Measurements from ENCODE around the gene GNB4. TPM values are rescaled to one million over a fixed set of nuclear protein-coding genes. Genes with fewer than 3 reads are reported as not detected.
A peak's percentile ranks its signal among the peaks of the same experiment; 100 is the strongest.

Gene GNB4
- total and polyA plus RNA-seq, 10 of the 15 experiments (the other 5 are each of a cell fraction or from before 2014, with no cell fraction given) = 0.14 to 3.4 (median 1.8) TPM

DNA sequence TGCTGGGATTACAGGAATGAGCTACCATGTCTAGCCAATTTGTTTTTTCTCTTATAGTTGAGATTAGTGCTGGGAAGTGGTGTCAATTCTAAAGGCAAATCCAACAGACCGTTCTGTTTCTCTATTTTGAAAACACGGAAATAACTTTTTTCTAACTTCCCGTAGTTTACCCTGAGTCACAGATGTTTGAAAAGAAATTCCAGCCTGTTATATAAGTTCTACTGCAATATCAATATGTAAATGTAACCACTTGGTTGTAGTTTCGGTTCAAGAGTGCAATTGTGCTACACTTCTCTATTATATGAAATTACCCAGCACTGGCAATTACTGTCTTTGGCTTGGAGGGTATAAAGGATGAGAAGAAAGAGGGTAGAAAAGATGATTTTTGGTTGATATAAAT is 22.3 kb upstream of the GNB4 start:
- ATAC-seq = peak; percentile 26; the same call in 2 of the 3 replicates
- TF ChIP-seq, protein P1, sequence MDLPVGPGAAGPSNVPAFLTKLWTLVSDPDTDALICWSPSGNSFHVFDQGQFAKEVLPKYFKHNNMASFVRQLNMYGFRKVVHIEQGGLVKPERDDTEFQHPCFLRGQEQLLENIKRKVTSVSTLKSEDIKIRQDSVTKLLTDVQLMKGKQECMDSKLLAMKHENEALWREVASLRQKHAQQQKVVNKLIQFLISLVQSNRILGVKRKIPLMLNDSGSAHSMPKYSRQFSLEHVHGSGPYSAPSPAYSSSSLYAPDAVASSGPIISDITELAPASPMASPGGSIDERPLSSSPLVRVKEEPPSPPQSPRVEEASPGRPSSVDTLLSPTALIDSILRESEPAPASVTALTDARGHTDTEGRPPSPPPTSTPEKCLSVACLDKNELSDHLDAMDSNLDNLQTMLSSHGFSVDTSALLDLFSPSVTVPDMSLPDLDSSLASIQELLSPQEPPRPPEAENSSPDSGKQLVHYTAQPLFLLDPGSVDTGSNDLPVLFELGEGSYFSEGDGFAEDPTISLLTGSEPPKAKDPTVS (IDR thresholded peaks at IDR 0.05; ENCODE audit: low read depth, low read length) = no peak
- TF ChIP-seq RCOR1 (conservative IDR thresholded peaks at IDR 0.05; ENCODE audit: low read depth, low read length) (no peak), CEBPB (IDR thresholded peaks at IDR 0.05; ENCODE audit: borderline replicate concordance in 1 of 2, low read depth in 2 of 2, low read length in 2 of 2) (no peak), NFYA (IDR thresholded peaks at IDR 0.05; ENCODE audit: borderline replicate concordance, low read depth, low read length) (no peak), TCF12 (IDR thresholded peaks at IDR 0.05; ENCODE audit: low read depth, low read length) (no peak), RBBP5 (conservative IDR thresholded peaks at IDR 0.05) (no peak), STAT1 (conservative IDR thresholded peaks at IDR 0.05) (no peak), SREBF2 (IDR thresholded peaks at IDR 0.05; ENCODE audit: low read length) (no peak), ZZZ3 (IDR thresholded peaks at IDR 0.05; ENCODE audit: control insufficient read depth, insufficient read length, low read depth) (no peak), NFXL1 (IDR thresholded peaks at IDR 0.05; ENCODE audit: borderline replicate concordance) (no peak), RELA (IDR thresholded peaks at IDR 0.05; ENCODE audit: borderline replicate concordance, partially characterized antibody) (no peak)
- TF ChIP-seq, protein P2, sequence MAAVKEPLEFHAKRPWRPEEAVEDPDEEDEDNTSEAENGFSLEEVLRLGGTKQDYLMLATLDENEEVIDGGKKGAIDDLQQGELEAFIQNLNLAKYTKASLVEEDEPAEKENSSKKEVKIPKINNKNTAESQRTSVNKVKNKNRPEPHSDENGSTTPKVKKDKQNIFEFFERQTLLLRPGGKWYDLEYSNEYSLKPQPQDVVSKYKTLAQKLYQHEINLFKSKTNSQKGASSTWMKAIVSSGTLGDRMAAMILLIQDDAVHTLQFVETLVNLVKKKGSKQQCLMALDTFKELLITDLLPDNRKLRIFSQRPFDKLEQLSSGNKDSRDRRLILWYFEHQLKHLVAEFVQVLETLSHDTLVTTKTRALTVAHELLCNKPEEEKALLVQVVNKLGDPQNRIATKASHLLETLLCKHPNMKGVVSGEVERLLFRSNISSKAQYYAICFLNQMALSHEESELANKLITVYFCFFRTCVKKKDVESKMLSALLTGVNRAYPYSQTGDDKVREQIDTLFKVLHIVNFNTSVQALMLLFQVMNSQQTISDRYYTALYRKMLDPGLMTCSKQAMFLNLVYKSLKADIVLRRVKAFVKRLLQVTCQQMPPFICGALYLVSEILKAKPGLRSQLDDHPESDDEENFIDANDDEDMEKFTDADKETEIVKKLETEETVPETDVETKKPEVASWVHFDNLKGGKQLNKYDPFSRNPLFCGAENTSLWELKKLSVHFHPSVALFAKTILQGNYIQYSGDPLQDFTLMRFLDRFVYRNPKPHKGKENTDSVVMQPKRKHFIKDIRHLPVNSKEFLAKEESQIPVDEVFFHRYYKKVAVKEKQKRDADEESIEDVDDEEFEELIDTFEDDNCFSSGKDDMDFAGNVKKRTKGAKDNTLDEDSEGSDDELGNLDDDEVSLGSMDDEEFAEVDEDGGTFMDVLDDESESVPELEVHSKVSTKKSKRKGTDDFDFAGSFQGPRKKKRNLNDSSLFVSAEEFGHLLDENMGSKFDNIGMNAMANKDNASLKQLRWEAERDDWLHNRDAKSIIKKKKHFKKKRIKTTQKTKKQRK (IDR thresholded peaks at IDR 0.05; ENCODE audit: low read depth, low read length) = no peak
- TF ChIP-seq, protein P3, sequence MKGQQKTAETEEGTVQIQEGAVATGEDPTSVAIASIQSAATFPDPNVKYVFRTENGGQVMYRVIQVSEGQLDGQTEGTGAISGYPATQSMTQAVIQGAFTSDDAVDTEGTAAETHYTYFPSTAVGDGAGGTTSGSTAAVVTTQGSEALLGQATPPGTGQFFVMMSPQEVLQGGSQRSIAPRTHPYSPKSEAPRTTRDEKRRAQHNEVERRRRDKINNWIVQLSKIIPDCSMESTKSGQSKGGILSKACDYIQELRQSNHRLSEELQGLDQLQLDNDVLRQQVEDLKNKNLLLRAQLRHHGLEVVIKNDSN (IDR thresholded peaks at IDR 0.05; ENCODE audit: borderline replicate concordance, extremely low read length, insufficient read depth, low read depth, low read length) = no peak
- TF ChIP-seq, protein P4, sequence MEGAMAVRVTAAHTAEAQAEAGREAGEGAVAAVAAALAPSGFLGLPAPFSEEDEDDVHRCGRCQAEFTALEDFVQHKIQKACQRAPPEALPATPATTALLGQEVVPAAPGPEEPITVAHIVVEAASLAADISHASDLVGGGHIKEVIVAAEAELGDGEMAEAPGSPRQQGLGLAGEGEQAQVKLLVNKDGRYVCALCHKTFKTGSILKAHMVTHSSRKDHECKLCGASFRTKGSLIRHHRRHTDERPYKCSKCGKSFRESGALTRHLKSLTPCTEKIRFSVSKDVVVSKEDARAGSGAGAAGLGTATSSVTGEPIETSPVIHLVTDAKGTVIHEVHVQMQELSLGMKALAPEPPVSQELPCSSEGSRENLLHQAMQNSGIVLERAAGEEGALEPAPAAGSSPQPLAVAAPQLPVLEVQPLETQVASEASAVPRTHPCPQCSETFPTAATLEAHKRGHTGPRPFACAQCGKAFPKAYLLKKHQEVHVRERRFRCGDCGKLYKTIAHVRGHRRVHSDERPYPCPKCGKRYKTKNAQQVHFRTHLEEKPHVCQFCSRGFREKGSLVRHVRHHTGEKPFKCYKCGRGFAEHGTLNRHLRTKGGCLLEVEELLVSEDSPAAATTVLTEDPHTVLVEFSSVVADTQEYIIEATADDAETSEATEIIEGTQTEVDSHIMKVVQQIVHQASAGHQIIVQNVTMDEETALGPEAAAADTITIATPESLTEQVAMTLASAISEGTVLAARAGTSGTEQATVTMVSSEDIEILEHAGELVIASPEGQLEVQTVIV (IDR thresholded peaks at IDR 0.05; ENCODE audit: borderline replicate concordance, partially characterized antibody) = no peak

More for the DNA sequence above, 22.3 kb upstream of the GNB4 start:
- Histone ChIP-seq H3K4me1 (ENCODE audit: control insufficient read depth, insufficient read depth, low read length) (no peaks in the 10 kb centered on the region), H3K27me3 (replicated peaks in 1 of 2; ENCODE audit: control insufficient read depth in 2 of 2, insufficient read depth in 2 of 2, low read length in 1 of 2) (no peaks in the 10 kb centered on the region), H4K20me1 (ENCODE audit: control insufficient read depth, insufficient read depth) (no peaks in the 10 kb centered on the region), H3K4me2 (ENCODE audit: control insufficient read depth, insufficient read depth) (peak overlapping the region; percentile 13; the same call in 1 of the 2 replicates), H3K9ac (ENCODE audit: control insufficient read depth, insufficient read depth, low read length) (no peak overlapping the region), H3K27ac (ENCODE audit: control insufficient read depth, insufficient read depth) (no peak overlapping the region), H3K36me3 (ENCODE audit: control insufficient read depth in 2 of 2, insufficient read depth in 2 of 2, low read length in 1 of 2) (no peaks in the 10 kb centered on the region), H3K4me3 (no peak overlapping the region), H3K9me3 (replicated peaks; ENCODE audit: control insufficient read depth, insufficient read depth, low read length) (no peaks in the 10 kb centered on the region), H2AFZ (ENCODE audit: control insufficient read depth, low read depth, low read length) (peak overlapping the region; percentile 34), H3K79me2 (ENCODE audit: control insufficient read depth, insufficient read depth, low read length) (no peaks in the 10 kb centered on the region)
- ChIA-PET RAD21 (ENCODE audit: unreplicated experiment) (no interaction called here), SMC1A (ENCODE audit: uncharacterized antibody, unreplicated experiment) (interaction anchor here (0.6 kb wide), 1 partner anchor 383 kb away, joined by 5 read pairs; no protein-coding TSS in a partner anchor), POLR2A (no interaction called here), CTCF (no interaction called here)
- 3% methylated on average over 4 of the region's 4 CpGs for WGBS (ENCODE audit: insufficient coverage, insufficient replicate concordance, low lambda C conversion rate, missing lambda C conversion rate)
- intact Hi-C loops (cut with micrococcal nuclease; ENCODE audit: unreplicated experiment) (no loop called here), in situ Hi-C loops (cut with MboI) (no loop called here)
- no TSS peak for BruUV-seq (replicated peaks)
- no peak for DNase-seq (ENCODE audit: low read depth, low spot score)
- no peak for FAIRE-seq

Data from GM12878 (cell line).